GM19351 (cell line): Measurements from ENCODE around the gene STT3A.
"Not testable (repeated sequence)": the region's sequence is repeated elsewhere in the genome, so short reads cannot be mapped to it uniquely, and the experiment has no call there.

Experiments used
- ATAC-seq: cut with Tn5 transposase; IDR thresholded peaks from one replicate; pipeline ENCODE4 v1.9.1; 2021; ENCODE audit warnings: mild to moderate bottlenecking, moderate library complexity; ENCODE audit not compliant: unreplicated experiment

Gene STT3A

GRCh38 chr11:125592305-125593113 is at the start of gene STT3A:
Gene STT3A, plus strand, starts transcription at chr11:125592852. Its CDS starts 3,064 bp downstream, at chr11:125595916.
- peak; percentile 95 for ATAC-seq

GRCh38 chr11:125550780-125551179 is 41.9 kb upstream of the STT3A start:
- ATAC-seq: no peak

GRCh38 chr11:125551835-125552342 is 40.8 kb upstream of the STT3A start:
- no peak for ATAC-seq

- no peak for ATAC-seq
These were observed 39.7 kb upstream of the STT3A start for GRCh38 chr11:125552927-125553326.

- no peak for ATAC-seq
These were observed 39.3 kb upstream of the STT3A start for GRCh38 chr11:125553357-125553756.

- no peak for ATAC-seq
These were observed 38.6 kb upstream of the STT3A start for GRCh38 chr11:125554038-125554437.

- no peak for ATAC-seq
These were observed 32.8 kb upstream of the STT3A start for GRCh38 chr11:125559888-125560287.

- no peak for ATAC-seq
These were observed 30.7 kb upstream of the STT3A start for GRCh38 chr11:125561924-125562323.

- ATAC-seq: no peak
These were observed 30.2 kb upstream of the STT3A start for GRCh38 chr11:125562430-125562829.

GRCh38 chr11:125564357-125564756 is 28.3 kb upstream of the STT3A start:
- ATAC-seq: no peak

GRCh38 chr11:125566235-125566634 is 26.4 kb upstream of the STT3A start:
- no peak for ATAC-seq

- peak; percentile 93 for ATAC-seq
These were observed 23.4 kb upstream of the STT3A start, which contains the start of gene EI24 for GRCh38 chr11:125568970-125569914. Gene EI24, plus strand, starts transcription at chr11:125569477. Its CDS starts 3,051 bp downstream, at chr11:125572528.

GRCh38 chr11:125569915-125570621 is 22.6 kb upstream of the STT3A start:
- ATAC-seq: peak; percentile 34

- ATAC-seq: no peak
These were observed 21.7 kb upstream of the STT3A start for GRCh38 chr11:125570952-125571351.

GRCh38 chr11:125572916-125573315 is 19.7 kb upstream of the STT3A start:
- ATAC-seq: no peak

- ATAC-seq: not testable (repeated sequence)
These were observed 15.5 kb upstream of the STT3A start for GRCh38 chr11:125577181-125577580.

GRCh38 chr11:125578783-125579182 is 13.9 kb upstream of the STT3A start:
- ATAC-seq: no peak

- ATAC-seq: no peak
These were observed 12.8 kb upstream of the STT3A start for GRCh38 chr11:125579811-125580210.

GRCh38 chr11:125583496-125583895 is 9.2 kb upstream of the STT3A start:
- ATAC-seq: no peak

- ATAC-seq: no peak
These were observed 7.2 kb upstream of the STT3A start for GRCh38 chr11:125585487-125585886.

- no peak for ATAC-seq
These were observed 6.0 kb upstream of the STT3A start for GRCh38 chr11:125586623-125587022.
